Measurements from ENCODE around the gene CYP27A1. TPM values are rescaled to one million over a fixed set of nuclear protein-coding genes. Genes with fewer than 3 reads are reported as not detected.

CYP27A1 gene
- total and polyA plus RNA-seq, 9 of the 15 experiments (the other 6 are each of a cell fraction or from before 2014, with no cell fraction given) = 0.20 TPM; not detected in 8

DNA sequence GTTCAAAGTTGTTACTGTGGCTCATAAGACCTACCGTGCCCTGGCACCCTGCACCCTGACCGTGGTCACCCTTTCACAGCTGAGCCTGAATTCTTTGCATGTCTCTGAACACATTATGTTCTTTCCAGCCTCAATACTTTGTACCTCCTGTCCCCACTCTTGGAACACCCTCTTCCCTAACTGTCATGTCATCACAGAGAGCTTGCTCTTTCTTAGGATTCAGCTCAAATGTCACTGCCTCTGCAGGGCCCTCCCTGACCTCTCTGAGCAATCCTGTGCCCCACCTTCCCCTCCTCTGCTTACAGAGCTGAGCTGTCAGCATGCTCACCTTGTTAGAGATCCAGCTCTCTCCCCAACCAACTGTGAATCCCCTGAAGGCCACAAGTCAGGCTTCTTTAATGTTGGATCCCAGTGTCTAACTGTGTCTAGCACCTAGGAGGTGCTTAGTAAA is 34.6 kb downstream of the CYP27A1 start:
- H4K20me1 ChIP-seq (replicated peaks; ENCODE audit: control insufficient read depth, insufficient read depth, low read length) = no peaks in the 10 kb centered on the region
- CTCF ChIA-PET (ENCODE audit: low intra/inter-chr PET ratio) = no interaction called here
- POLR2A ChIA-PET = interaction anchor here (0.5 to 1.2 kb wide), 3 partner anchors 34 to 621 kb away, joined by 3 read pairs; partner anchors contain the start of gene CYP27A1
- 0% methylated on average over 1 of the region's 2 CpGs for WGBS (ENCODE audit: insufficient coverage, low coverage, missing lambda C conversion rate)
- no peaks in the 10 kb centered on the region for H3K36me3 ChIP-seq (ENCODE audit: control insufficient read depth, insufficient read depth, low read length)
- H3K9ac ChIP-seq (ENCODE audit: insufficient read depth in 1 of 2, low read depth in 2 of 2, low read length in 2 of 2) = no peak overlapping the region
- FAIRE-seq = no peak
- H3K9me3 ChIP-seq (replicated peaks; ENCODE audit: control insufficient read depth, insufficient read depth, low read depth, low read length) = no peaks in the 10 kb centered on the region
- H2AFZ ChIP-seq (ENCODE audit: low read depth, low read length) = no peak overlapping the region
- DNase-seq (ENCODE audit: extremely low read depth in 1 of 4, low spot score in 3 of 4) = no peak
- H3K9me1 ChIP-seq (ENCODE audit: control insufficient read depth, insufficient read depth, low read length) = no peaks in the 10 kb centered on the region
- no TSS peak for BruUV-seq (replicated peaks)
- no peaks in the 10 kb centered on the region for H3K79me2 ChIP-seq (ENCODE audit: control insufficient read depth, insufficient read depth, low read length)
- no peak overlapping the region for H3K4me2 ChIP-seq (ENCODE audit: insufficient read depth, low read length)
- no peak overlapping the region for H3K27ac ChIP-seq (ENCODE audit: extremely low read depth, low read depth, low read length)
- H3K27me3 ChIP-seq (ENCODE audit: control insufficient read depth in 2 of 2, insufficient read depth in 2 of 2, low read length in 2 of 2) = peaks cover 18 to 63% of the 10 kb centered on the region in 2 experiments; a peak in 4 of 5 replicates
- in situ Hi-C loops (cut with MboI) = no loop called here
- H3K4me1 ChIP-seq (replicated peaks in 1 of 2; ENCODE audit: control insufficient read depth in 2 of 2, insufficient read depth in 2 of 2, low read length in 2 of 2) = no peaks in the 10 kb centered on the region
- intact Hi-C loops (cut with micrococcal nuclease) = no loop called here
- H3K4me3 ChIP-seq = no peak overlapping the region
- ATAC-seq = no peak
- TF ChIP-seq, protein P1, sequence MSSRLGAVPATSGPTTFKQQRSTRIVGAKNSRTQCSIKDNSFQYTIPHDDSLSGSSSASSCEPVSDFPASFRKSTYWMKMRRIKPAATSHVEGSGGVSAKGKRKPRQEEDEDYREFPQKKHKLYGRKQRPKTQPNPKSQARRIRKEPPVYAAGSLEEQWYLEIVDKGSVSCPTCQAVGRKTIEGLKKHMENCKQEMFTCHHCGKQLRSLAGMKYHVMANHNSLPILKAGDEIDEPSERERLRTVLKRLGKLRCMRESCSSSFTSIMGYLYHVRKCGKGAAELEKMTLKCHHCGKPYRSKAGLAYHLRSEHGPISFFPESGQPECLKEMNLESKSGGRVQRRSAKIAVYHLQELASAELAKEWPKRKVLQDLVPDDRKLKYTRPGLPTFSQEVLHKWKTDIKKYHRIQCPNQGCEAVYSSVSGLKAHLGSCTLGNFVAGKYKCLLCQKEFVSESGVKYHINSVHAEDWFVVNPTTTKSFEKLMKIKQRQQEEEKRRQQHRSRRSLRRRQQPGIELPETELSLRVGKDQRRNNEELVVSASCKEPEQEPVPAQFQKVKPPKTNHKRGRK (tag; IDR thresholded peaks at IDR 0.05) = no peak
- TF ChIP-seq MTA1 (IDR thresholded peaks at IDR 0.05; ENCODE audit: borderline replicate concordance) (no peak), HMG20B (CRISPR knock-in tag; IDR thresholded peaks at IDR 0.05) (no peak), TAF15 (IDR thresholded peaks at IDR 0.05; ENCODE audit: low read depth, low read length) (no peak), SP2 (IDR thresholded peaks at IDR 0.05; ENCODE audit: extremely low read depth, low read depth, low read length, poor library complexity, severe bottlenecking) (no peak), ZNF24 (IDR thresholded peaks at IDR 0.05) (no peak)
- TF ChIP-seq, protein P2, sequence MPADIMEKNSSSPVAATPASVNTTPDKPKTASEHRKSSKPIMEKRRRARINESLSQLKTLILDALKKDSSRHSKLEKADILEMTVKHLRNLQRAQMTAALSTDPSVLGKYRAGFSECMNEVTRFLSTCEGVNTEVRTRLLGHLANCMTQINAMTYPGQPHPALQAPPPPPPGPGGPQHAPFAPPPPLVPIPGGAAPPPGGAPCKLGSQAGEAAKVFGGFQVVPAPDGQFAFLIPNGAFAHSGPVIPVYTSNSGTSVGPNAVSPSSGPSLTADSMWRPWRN (IDR thresholded peaks at IDR 0.05; ENCODE audit: low read depth) = no peak
- TF ChIP-seq, protein P3, sequence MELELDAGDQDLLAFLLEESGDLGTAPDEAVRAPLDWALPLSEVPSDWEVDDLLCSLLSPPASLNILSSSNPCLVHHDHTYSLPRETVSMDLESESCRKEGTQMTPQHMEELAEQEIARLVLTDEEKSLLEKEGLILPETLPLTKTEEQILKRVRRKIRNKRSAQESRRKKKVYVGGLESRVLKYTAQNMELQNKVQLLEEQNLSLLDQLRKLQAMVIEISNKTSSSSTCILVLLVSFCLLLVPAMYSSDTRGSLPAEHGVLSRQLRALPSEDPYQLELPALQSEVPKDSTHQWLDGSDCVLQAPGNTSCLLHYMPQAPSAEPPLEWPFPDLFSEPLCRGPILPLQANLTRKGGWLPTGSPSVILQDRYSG (tag; conservative IDR thresholded peaks at IDR 0.05; ENCODE audit: low read depth) = no peak
- TF ChIP-seq, protein P4, sequence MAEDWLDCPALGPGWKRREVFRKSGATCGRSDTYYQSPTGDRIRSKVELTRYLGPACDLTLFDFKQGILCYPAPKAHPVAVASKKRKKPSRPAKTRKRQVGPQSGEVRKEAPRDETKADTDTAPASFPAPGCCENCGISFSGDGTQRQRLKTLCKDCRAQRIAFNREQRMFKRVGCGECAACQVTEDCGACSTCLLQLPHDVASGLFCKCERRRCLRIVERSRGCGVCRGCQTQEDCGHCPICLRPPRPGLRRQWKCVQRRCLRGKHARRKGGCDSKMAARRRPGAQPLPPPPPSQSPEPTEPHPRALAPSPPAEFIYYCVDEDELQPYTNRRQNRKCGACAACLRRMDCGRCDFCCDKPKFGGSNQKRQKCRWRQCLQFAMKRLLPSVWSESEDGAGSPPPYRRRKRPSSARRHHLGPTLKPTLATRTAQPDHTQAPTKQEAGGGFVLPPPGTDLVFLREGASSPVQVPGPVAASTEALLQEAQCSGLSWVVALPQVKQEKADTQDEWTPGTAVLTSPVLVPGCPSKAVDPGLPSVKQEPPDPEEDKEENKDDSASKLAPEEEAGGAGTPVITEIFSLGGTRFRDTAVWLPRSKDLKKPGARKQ (CRISPR knock-in tag; IDR thresholded peaks at IDR 0.05) = no peak

Data from K562 (cell line).